Body of pancreas (tissue), 4 donors: Measurements from ENCODE around the gene CTIF.

Experiments
- CTCF ChIP-seq, 7 experiments: fragments of 450-650 bp in 4 of 7; fragments of 200-600 bp in 3 of 7; sonication (generic) in 3 of 7; IDR thresholded peaks; one replicate each; pipeline ENCODE4 v1.5.1; 2016 to 2019; ENCODE audit warnings: antibody characterized with exemption in 7 of 7
- POLR2A ChIP-seq, 3 donors: fragments of 450-650 bp; IDR thresholded peaks; one replicate each; pipeline ENCODE4 v1.6.1; 2016; ENCODE audit warnings: antibody characterized with exemption in 3 of 3, mild to moderate bottlenecking in 2 of 3

DNA sequence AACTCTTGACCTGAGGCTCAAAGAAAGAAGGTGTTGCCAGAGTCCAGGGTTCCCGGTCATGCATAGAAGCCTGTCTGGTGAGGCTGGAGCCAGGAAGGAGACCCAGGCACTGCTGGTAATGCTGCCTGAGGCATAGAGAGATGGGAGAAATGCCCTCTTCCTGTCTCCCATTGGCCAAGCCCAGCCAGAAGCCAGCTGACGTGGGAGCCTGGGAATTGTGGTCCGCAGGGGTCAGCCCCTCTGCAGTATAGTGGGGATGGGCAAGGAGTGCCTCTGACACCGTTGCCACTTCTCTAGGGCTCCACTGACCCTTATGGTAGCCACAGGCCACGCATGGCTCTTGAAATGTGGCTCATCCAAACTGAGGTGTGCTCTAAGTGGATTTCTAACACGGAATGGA is 95.7 kb downstream of the CTIF start:
- no peak for TF ChIP-seq CTCF (IDR thresholded peaks at IDR 0.05)
- no peak for TF ChIP-seq POLR2A (IDR thresholded peaks at IDR 0.05)
